ENCODE data around the gene ALS2.
"Not testable (repeated sequence)": the region's sequence is repeated elsewhere in the genome, so short reads cannot be mapped to it uniquely, and the experiment has no call there.

ALS2 gene

DNA sequence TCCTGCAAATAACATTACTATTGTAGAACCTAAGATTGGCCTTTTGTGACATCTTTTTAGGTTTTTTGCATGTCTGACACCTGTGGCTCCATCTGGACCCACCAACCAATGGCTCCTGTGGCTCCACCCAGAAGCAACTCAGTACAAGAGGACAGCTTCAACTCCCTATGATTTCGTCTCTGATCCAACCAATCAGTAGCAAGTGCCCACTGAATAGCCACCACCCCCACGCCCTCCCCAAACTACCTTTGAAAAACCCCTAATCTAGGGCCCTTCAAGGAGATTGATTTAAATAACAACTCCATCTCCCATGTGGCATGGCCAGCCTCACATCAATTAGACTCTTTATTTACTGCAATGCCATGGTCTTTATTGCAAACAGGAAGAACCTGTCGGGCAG is 105.9 kb downstream of the ALS2 start:
- no peak for DNase-seq (ENCODE audit: low spot score)

DNA sequence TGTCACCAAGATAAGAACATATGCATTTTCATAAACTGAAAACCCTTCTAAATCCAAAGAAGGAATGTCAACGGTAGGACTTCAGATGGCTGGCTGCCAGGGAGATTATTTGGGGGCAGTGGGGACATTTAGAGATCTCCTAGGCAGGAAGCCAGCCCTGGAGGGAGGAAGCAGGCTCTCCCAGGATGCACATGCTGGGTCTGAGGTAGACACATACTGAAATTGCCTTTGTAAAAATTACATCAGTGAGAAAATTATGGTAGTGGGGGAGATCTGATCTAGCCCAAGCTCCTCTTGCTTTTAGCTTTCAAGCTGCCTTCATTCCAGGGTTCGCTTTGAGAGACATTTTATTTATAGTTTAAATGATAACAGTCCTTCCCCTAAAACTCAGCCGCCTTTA is 106.4 kb downstream of the ALS2 start:
- DNase-seq (ENCODE audit: low spot score), result no peak

DNA sequence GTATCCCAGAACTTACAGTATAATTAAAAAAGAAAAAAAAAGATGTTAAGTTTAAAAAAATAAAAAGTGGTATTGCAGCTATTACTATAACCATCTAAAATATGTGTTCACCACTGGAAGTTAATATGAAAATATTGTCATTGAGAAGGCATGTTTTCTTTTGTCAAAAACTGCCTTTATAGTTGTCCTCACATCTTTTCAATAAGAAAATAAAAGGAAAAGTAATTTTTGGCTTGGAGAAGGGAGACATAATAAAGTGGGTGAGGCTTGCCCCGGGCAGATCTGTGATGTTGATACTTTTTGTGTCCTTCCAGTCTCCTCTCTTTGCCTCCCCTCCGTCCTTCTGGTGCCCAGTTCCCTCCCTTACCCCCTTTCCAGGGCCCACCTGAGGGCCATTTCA is 107.2 kb downstream of the ALS2 start:
- DNase-seq (ENCODE audit: low spot score), result no peak

DNA sequence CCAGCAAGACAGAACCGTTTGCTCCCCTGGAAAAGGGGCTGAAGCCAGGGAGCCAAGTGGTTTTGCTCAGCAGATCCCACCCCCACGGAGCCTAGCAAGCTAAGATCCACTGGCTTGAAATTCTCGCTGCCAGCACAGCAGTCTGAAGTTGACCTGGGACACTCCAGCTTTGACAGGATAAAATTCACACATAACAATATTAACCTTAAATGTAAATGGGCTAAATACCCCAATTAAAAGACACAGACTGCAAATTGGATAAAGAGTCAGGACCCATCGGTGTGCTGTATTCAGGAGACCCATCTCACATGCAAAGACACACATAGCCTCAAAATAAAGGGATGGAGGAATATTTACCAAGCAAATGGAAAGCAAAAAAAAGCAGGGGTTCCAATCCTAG is 109.5 kb downstream of the ALS2 start:
- DNase-seq (ENCODE audit: low spot score), result not testable (repeated sequence)

DNA sequence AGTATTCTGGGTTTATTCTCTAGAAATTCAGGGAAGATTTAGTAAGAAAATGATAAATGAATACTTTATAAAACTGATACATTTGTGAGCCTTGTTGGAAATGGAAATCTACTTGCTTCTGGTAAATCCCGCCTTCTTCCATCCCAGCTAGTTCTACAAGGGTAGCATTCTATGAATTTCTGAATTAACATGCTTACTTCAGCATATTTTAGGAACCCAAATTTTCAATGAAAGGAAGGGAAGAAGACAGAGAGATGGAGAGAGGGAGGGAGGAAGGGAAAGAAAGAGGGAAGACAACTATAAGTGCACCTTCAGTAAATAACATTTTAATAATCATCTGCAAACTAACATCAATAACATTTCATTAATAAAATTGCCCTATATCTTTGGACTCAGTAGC is 110.9 kb downstream of the ALS2 start:
- DNase-seq (ENCODE audit: low spot score), result no peak

DNA sequence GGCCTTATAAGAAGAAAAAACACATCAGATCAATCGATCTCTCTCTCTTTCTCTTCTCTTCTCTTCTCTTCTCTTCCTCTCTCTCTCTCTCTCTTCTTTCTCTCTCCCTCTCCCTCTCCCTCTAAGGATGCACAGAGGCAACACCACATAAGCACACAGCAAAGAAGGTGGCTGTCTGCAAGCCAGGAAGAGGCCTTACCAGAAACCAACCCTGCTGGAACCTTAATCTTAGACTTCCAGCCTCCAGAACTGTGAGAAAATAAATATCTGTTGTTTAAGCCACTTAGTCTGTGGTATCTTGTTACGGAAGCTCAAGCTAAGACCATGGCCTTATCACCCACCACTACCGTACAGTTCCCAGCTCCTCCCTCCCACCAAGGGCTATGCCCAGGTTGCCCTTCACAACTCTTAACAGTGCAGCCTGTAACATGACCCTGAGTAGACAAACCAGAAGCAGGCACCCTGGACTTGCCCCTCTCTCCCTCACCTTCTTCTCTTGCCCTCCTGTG is 112.3 kb downstream of the ALS2 start:
- DNase-seq (ENCODE audit: low spot score), result no peak

DNA sequence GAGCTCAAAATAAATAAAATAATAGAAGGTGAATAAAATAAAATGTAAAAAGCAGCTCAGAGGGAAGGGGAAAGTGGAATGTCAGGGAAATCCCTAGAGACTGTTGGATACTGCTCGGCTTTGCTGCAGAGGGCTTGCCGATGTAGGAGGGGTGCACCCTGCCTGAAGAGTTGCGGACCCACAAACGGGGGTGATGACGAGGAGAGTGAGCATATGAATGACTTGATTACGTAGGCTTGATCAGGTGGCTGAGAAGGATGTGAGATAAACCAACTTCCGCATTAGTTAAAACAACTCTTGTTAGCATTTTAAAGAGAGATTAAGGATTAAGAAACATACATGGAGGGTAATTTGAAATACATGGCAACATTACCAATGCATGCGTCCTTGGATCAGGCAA is 116.4 kb downstream of the ALS2 start:
- DNase-seq (ENCODE audit: low spot score), result no peak

DNA sequence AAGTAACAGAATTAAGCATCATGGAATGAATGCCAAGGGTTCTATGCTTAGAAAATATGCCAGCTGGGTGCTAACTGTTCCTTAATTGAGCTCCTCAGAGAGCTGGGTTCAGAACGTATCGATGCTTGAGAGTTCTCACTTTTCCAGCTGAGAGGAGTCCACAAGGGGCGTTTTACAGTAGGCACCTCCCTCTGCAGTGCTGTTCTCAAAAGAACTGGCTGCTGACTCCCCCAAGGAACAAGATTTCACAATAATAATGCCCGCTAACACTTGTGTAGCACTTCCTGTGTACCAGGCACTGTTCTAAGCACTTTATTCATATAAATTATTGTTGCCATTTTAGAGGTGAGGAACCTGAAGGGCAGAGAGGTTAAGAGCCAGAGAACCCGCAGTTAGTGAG is 119.4 kb downstream of the ALS2 start:
- no peak for DNase-seq (ENCODE audit: low spot score)

DNA sequence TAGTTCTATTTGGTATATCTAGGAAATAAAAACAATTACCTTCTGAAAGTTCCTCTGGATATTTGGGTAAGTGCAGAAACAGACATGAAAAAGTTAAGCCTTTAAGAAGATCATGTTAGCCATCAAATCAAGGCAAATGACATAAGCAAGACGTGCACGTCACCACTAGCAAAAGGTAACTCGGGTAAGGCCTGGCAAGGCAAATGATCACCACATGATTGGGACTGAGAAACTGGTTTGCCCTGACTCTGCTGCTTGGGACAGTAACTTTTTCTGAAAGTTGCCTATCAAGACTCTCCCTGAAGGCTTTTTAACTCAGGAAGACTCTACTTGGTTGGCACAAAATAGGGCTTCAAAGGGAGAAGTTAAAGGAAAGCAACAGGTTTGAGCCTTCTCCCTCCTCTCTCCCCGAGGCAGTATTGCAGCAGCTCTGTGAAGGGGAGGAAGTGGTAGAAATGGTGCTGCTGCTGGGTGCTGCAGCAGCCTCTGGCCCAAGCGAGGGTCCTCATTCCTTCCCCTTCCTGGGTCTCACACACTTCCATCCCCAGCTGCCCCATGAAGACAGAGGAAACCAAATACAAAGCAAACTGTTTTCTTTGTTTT is 120.3 kb downstream of the ALS2 start:
- no peak for DNase-seq (ENCODE audit: low spot score)

DNA sequence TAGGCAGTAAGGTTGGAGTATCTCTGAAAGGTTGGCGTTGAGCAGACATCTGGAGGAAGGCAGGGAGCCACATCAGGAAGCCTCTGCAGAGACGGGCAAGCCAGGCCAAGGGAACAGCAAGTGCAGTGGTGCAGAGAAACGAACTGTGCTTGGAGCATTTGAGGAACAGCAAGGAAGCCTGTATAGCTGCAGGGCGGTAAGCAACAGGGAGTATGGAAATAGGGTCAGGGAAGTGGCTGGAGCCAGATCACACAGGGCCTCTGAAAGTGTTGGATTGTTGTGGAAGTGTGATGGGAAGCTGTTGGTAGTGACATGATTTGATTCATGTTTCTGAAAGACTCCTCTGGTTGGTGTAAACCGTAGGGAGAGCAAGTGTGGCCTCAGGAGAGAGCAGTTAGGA is 124.0 kb downstream of the ALS2 start:
- no peak for DNase-seq (ENCODE audit: low spot score)

DNA sequence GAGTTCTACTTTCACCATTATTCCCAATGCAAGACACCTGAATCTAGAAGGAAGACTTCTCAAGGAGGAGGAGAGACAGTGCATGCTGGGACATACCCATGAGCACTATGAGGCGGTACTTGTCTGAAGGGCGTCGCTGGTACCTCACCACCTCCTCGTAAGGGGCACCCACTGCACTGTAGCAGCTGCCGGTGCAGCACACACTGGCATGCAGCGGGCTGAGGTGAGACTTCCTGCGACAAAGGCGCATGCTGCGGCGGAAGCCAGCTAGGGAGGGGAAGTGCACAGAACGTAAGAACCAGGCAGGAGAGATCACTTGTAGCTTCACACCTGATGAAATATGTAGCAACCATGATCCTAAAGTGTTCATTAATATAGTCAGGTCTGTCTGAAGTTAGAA is 124.6 kb downstream of the ALS2 start:
- DNase-seq (ENCODE audit: low spot score), result peak; percentile 29

DNA sequence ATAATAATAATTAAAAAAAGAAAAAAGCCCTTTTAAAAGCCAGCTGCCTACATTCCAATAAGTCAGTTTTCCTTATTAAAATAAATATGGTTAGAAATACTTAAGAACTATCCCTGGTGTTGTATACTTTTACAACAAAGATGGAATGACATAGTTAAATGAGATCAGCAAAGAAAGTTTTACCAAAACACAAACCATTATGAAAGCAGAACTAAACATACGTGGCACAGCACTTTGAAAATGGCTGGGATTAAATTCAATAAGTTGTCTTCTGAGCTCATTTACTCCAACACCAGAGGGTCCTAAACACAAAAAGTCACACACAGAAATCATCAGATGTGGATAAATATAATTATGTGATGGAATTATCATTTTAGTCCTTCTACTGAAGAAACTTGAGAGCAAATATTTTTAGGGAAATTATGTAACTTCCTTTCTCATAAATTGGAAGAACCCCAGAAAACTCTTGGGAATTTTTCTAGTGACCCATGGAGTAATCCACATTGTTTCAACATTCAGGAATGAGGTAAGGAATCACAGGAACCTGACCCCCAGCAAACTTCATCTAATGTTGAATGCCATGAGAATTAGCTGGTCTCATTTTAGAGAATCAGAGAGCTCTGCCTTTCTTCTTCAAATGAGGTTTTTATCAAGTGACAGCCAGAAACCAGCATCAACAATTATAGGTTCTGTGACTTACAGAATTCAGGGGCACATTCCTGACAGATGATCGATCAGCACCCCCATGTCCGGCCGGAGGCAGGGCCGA is 125.9 kb downstream of the ALS2 start:
- no peak for DNase-seq (ENCODE audit: low spot score)

DNA sequence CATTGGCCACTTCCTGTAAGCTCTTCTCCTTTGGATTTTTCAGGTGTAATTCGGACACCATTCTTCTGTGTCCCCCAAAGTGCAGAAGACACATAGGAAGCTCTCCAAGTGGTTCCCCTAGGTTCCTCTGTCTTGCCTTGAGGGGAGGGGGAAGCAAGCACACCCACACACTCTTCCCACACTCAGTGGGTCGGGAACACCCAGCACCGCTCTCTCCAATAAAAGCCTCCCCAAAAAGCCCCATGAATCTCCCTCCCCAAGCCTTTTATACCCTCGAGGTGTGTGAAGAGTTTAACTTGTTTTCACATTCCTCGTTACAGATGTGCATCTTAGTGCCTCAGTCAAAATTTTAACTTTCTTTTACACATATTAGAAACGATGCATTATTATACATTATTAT is 127.5 kb downstream of the ALS2 start:
- no peak for DNase-seq (ENCODE audit: low spot score)
